GM20000 (cell line): Measurements from ENCODE around the gene EHHADH.
A peak's percentile ranks its signal among the peaks of the same experiment; 100 is the strongest.
"Not testable (repeated sequence)": the region's sequence is repeated elsewhere in the genome, so short reads cannot be mapped to it uniquely, and the experiment has no call there.

Source experiments
- DNase-seq: peaks from one replicate; pipeline ENCODE4 v3.0.0; 2012; ENCODE audit warnings: low spot score
- TF ChIP-seq, protein P1 (sequence below): IDR thresholded peaks from 2 replicates; pipeline ENCODE4 v1.5.1; 2012; ENCODE audit warnings: mild to moderate bottlenecking, control low read depth; ENCODE audit errors: extremely low read depth, missing control alignments

Gene EHHADH

GRCh38 chr3:185253645-185254410 is at the start of gene EHHADH:
Gene EHHADH, minus strand, starts transcription at chr3:185254049. Its CDS starts 27 bp downstream, at chr3:185254022.
- TF ChIP-seq, protein P1, sequence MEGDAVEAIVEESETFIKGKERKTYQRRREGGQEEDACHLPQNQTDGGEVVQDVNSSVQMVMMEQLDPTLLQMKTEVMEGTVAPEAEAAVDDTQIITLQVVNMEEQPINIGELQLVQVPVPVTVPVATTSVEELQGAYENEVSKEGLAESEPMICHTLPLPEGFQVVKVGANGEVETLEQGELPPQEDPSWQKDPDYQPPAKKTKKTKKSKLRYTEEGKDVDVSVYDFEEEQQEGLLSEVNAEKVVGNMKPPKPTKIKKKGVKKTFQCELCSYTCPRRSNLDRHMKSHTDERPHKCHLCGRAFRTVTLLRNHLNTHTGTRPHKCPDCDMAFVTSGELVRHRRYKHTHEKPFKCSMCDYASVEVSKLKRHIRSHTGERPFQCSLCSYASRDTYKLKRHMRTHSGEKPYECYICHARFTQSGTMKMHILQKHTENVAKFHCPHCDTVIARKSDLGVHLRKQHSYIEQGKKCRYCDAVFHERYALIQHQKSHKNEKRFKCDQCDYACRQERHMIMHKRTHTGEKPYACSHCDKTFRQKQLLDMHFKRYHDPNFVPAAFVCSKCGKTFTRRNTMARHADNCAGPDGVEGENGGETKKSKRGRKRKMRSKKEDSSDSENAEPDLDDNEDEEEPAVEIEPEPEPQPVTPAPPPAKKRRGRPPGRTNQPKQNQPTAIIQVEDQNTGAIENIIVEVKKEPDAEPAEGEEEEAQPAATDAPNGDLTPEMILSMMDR, result no peak
- peak; percentile 70 for DNase-seq

DNA sequence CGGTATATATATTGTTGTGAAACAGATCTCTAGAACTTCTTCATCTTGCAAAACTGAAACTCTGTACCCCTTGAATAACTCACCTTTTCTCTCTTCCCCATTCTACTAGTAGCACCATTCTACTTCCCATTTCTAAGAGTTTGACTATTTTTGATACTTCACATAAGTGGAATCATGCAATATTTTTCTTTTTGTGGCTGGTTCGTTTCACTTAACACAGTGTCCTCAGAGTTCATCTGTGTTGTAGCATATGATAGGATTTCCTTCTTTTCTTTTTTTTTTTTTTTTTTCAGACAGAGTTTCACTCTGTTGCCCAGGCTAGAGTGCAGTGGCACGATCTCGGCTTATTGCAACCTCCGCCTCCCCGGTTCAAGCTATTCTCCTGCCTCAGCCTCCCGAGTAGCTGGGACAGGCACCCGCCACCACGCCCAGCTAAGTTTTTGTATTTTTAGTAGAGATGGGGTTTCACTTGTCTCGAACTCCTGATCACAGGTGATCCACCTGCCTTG is 46.1 kb upstream of the EHHADH start:
- not testable (repeated sequence) for DNase-seq

DNA sequence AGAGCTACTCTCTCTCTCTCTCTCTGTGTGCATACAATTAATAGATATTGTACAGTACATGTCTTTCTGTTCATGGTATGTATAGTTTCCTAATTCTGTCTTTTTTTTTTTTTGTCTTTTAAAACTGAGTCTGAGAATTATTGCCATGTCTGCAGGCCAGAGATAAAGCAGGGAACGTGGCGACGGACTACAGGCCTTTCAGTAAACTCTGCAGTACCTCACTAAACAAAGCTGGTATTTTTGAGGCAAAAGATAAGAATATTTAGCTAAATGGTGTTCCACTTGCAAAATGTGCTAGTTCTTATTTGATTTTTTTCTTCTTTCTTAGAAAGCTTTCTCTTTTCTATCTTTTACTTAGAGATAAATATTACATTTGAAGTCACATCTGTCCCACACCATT is 44.0 kb upstream of the EHHADH start:
- TF ChIP-seq, protein P1, result no peak
- no peak for DNase-seq

DNA sequence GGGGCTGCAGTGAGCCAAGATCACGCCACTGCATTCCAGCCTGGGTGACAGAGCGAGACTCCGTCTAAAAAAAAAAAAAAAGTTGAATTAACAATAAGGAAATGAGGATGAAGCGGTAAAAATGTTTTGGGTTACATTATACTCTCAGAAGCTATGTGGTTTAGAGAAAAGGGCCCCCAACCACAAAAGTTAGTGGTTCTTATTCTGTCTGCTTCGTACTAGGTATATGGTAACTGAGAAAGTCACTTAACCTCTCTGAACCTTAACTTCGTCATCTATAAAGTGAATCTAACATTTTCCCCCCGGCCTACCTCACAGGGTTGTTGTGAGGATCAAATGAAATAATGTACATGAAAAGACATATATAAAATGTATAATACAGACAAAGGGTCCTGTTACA is 38.4 kb upstream of the EHHADH start:
- TF ChIP-seq, protein P1, result no peak
- no peak for DNase-seq

- DNase-seq, result peak; percentile 36
- TF ChIP-seq, protein P1, result no peak
Measured at GRCh38 chr3:185290266-185290665, 36.4 kb upstream of the EHHADH start.

- TF ChIP-seq, protein P1, result no peak
- DNase-seq, result no peak
Measured at GRCh38 chr3:185283374-185283935, 29.6 kb upstream of the EHHADH start.

DNA sequence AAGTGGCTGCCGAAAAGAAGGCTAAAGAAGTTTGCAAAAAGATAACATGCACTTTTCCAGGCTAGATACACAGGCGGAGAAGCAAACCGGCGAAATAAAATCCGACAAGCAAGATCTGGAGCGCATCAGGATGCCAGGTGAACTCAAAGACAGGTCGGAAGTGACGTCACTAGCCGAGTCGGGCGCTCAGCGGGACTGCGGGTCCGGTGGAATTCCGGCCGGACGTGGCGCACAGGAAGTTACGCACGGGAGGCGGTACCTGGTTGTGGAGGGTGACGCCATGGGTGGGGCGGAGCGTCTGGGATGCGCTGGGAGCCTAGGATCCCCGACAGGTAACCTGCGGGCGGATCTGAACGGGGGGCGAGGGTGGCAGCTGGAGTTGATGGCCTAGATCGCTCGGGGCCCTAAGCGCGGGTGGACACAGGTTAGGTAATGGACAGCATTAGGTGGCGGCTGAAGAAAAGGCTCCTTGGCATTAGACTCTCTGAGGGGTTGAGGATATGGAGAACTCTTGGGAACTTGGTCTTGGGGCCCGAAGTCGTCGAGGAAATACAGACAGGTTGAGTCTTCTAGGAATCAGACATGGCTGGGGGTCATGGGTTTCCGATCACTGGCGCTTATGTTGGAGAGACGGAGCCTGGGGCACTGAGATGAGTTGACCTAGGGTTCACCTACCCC is 29.0 kb upstream of the EHHADH start:
- TF ChIP-seq, protein P1, result no peak

More for the DNA sequence above, 29.0 kb upstream of the EHHADH start:
- peak; percentile 91 for DNase-seq
